ENCODE results near the gene NT5DC1.

Gene NT5DC1

DNA sequence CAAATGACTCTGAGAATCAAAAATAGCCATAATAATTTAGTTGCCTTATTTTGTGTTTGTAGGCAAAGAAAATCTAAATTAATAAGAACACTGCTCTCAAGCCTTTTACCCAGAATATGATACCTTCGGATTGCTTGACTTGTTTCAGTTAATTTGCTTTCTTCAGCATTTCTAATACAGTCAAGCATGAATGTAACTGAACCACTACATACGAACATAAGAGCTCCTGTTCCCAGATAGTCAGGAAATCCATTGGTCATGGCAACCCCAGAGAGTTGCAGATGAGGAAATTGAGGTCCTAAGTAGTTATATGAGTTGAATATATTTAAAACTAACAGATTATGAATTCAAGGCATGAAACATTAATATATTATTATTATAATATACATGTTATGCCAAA lies 42.9 kb upstream of the NT5DC1 start:
- H3K9ac ChIP-seq (ENCODE audit: low read depth, low read length, poor library complexity, severe bottlenecking), result no peak overlapping the region

DNA sequence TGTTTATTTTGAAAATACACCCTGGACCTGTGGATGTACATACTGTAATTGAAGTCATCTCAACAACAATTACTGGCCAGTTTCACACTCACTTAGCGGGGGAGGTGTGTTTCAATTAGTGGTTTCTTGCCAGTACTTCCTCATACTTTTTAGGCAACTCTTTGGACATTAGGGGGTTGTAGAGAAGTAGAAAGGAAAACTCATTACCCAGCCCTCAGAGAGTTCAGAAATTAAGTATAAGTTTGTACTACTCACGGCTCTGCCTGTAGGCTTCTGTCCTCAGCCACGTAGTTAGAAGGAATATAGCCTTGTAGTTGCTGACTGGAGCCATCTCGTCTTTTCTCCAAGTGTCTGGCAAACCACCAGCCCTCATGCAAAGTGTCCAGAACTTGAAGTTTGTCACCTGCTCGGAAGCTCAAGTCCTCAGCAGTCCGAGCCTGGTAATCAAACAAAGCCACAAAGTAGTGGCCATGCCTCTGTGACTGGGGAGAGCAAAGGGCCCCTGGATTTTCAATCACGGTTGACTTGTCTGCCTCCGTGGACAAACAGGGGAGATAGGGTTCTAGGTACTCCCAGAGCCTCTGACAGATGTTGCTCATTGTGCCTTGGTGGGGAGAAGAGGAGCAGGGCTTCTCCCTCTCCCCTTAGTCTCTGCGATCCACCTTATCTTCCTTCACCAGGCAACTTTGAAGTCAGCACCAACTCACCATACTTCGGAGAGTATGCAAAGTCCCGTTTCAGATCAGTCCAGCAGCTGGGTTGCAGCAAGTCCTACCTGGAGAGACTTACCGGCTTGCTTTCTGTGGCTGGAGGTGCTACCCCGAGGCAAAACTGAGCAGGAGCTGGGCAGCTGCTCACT lies 40.7 kb upstream of the NT5DC1 start:
- Histone ChIP-seq H3K4me2 (ENCODE audit: low read depth, low read length, poor library complexity, severe bottlenecking) (no peak overlapping the region), H2AFZ (ENCODE audit: low read length) (peak overlapping the region; percentile 56), H3K9ac (ENCODE audit: low read depth, low read length, poor library complexity, severe bottlenecking) (no peak overlapping the region)

More for the DNA sequence above, 42.9 kb upstream of the NT5DC1 start:
- H3K4me3 ChIP-seq (ENCODE audit: low read length, poor library complexity, severe bottlenecking), result no peak overlapping the region
- H3F3A ChIP-seq (ENCODE audit: low read depth), result no peaks in the 10 kb centered on the region
- H3K79me2 ChIP-seq (ENCODE audit: insufficient read depth, low read length), result no peaks in the 10 kb centered on the region
- H2AFZ ChIP-seq (ENCODE audit: low read length), result no peak overlapping the region
- no peaks in the 10 kb centered on the region for H3K9me3 ChIP-seq (ENCODE audit: insufficient read depth, low read depth, low read length)
- H3K27me3 ChIP-seq (ENCODE audit: insufficient read depth, low read length, poor library complexity, severe bottlenecking), result no peaks in the 10 kb centered on the region
- H3K4me2 ChIP-seq (ENCODE audit: low read depth, low read length, poor library complexity, severe bottlenecking), result no peak overlapping the region
- TF ChIP-seq, protein P1, sequence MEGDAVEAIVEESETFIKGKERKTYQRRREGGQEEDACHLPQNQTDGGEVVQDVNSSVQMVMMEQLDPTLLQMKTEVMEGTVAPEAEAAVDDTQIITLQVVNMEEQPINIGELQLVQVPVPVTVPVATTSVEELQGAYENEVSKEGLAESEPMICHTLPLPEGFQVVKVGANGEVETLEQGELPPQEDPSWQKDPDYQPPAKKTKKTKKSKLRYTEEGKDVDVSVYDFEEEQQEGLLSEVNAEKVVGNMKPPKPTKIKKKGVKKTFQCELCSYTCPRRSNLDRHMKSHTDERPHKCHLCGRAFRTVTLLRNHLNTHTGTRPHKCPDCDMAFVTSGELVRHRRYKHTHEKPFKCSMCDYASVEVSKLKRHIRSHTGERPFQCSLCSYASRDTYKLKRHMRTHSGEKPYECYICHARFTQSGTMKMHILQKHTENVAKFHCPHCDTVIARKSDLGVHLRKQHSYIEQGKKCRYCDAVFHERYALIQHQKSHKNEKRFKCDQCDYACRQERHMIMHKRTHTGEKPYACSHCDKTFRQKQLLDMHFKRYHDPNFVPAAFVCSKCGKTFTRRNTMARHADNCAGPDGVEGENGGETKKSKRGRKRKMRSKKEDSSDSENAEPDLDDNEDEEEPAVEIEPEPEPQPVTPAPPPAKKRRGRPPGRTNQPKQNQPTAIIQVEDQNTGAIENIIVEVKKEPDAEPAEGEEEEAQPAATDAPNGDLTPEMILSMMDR (conservative IDR thresholded peaks at IDR 0.05; ENCODE audit: low read length), result no peak
- no peak for TF ChIP-seq EZH2phosphoT487 (IDR thresholded peaks at IDR 0.05; ENCODE audit: borderline replicate concordance)
- H3K4me1 ChIP-seq (ENCODE audit: insufficient read depth, low read length, poor library complexity, severe bottlenecking), result no peaks in the 10 kb centered on the region
- no peaks in the 10 kb centered on the region for H4K20me1 ChIP-seq (ENCODE audit: insufficient read depth, low read length, poor library complexity, severe bottlenecking)
- no peaks in the 10 kb centered on the region for H3K9me2 ChIP-seq (replicated peaks; ENCODE audit: low read depth, low read length)
- no peaks in the 10 kb centered on the region for H3K36me3 ChIP-seq (ENCODE audit: insufficient read depth, low read length)

DNA sequence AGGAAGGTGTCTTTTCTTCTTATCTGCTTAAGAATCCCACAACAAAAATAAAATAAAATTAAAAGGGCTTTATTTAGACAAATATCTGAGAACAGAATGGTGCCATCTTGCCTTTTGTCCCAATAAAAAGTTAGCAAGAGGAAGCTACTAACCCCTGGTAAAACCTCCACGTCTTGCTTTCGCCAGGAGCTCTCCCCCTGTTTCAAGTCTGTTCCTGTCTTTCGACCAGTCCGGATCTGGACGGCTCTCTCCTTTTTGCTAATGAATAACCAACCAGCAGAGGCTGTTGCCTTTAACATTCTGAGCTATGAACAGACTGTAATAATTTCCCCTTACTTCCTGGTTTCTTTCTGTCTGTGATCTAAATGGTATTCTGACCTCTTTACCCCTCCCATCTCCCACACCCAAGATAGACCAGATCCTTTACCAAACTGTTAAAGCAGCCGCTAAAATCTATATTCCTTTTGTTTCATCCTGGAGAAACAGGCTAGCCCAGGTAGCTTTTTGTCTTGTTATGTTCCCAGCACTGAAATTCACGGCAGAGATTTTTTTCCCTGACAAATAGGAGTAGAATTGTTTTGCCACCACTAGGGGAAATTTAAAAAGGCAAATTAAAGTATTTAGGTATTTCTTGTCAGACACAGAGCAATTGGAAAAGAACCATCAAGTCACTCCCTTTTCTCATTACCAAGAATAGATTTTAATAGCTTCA lies 39.9 kb upstream of the NT5DC1 start, which contains the start of gene FRK:
FRK (minus strand) TSS at position 320 of the 712 bp plus-strand sequence. CDS start 580 bp downstream, outside the sequence.
- Histone ChIP-seq H3F3A (ENCODE audit: low read depth) (no peaks in the 10 kb centered on the region), H3K4me1 (ENCODE audit: insufficient read depth, low read length, poor library complexity, severe bottlenecking) (no peaks in the 10 kb centered on the region), H3K9ac (ENCODE audit: low read depth, low read length, poor library complexity, severe bottlenecking) (no peak within 1 kb of the TSS), H2AFZ (ENCODE audit: low read length) (peak within 1 kb of the TSS; percentile 56), H3K4me2 (ENCODE audit: low read depth, low read length, poor library complexity, severe bottlenecking) (no peak within 1 kb of the TSS), H3K4me3 (ENCODE audit: low read length, poor library complexity, severe bottlenecking) (no peak within 1 kb of the TSS), H3K27me3 (ENCODE audit: insufficient read depth, low read length, poor library complexity, severe bottlenecking) (no peaks in the 10 kb centered on the region), H3K79me2 (ENCODE audit: insufficient read depth, low read length) (no peaks in the 10 kb centered on the region), H4K20me1 (ENCODE audit: insufficient read depth, low read length, poor library complexity, severe bottlenecking) (no peaks in the 10 kb centered on the region), H3K36me3 (ENCODE audit: insufficient read depth, low read length) (no peaks in the 10 kb centered on the region), H3K9me2 (replicated peaks; ENCODE audit: low read depth, low read length) (no peaks in the 10 kb centered on the region), H3K9me3 (ENCODE audit: insufficient read depth, low read depth, low read length) (no peaks in the 10 kb centered on the region)
- no peak for TF ChIP-seq EZH2phosphoT487 (IDR thresholded peaks at IDR 0.05; ENCODE audit: borderline replicate concordance)
- TF ChIP-seq, protein P1 (conservative IDR thresholded peaks at IDR 0.05; ENCODE audit: low read length), result no peak

More for the DNA sequence above, 40.7 kb upstream of the NT5DC1 start:
- Histone ChIP-seq H3K4me3 (ENCODE audit: low read length, poor library complexity, severe bottlenecking) (no peak overlapping the region), H3K9me2 (replicated peaks; ENCODE audit: low read depth, low read length) (no peaks in the 10 kb centered on the region), H3K9me3 (ENCODE audit: insufficient read depth, low read depth, low read length) (no peaks in the 10 kb centered on the region), H3K27me3 (ENCODE audit: insufficient read depth, low read length, poor library complexity, severe bottlenecking) (no peaks in the 10 kb centered on the region), H3K36me3 (ENCODE audit: insufficient read depth, low read length) (no peaks in the 10 kb centered on the region), H3K4me1 (ENCODE audit: insufficient read depth, low read length, poor library complexity, severe bottlenecking) (no peaks in the 10 kb centered on the region), H4K20me1 (ENCODE audit: insufficient read depth, low read length, poor library complexity, severe bottlenecking) (no peaks in the 10 kb centered on the region), H3F3A (ENCODE audit: low read depth) (no peaks in the 10 kb centered on the region), H3K79me2 (ENCODE audit: insufficient read depth, low read length) (no peaks in the 10 kb centered on the region)
- no peak for TF ChIP-seq EZH2phosphoT487 (IDR thresholded peaks at IDR 0.05; ENCODE audit: borderline replicate concordance)
- TF ChIP-seq, protein P1 (conservative IDR thresholded peaks at IDR 0.05; ENCODE audit: low read length), result no peak

Data from Loucy (cell line).